GM18517 (cell line): Measurements from ENCODE around the gene HERPUD2.

Experiments
- ATAC-seq: cut with Tn5 transposase; IDR thresholded peaks from one replicate; pipeline ENCODE4 v1.9.1; 2021; ENCODE audit warnings: mild to moderate bottlenecking, moderate library complexity; ENCODE audit not compliant: unreplicated experiment

The HERPUD2 gene, protein sequence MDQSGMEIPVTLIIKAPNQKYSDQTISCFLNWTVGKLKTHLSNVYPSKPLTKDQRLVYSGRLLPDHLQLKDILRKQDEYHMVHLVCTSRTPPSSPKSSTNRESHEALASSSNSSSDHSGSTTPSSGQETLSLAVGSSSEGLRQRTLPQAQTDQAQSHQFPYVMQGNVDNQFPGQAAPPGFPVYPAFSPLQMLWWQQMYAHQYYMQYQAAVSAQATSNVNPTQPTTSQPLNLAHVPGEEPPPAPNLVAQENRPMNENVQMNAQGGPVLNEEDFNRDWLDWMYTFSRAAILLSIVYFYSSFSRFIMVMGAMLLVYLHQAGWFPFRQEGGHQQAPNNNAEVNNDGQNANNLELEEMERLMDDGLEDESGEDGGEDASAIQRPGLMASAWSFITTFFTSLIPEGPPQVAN

DNA sequence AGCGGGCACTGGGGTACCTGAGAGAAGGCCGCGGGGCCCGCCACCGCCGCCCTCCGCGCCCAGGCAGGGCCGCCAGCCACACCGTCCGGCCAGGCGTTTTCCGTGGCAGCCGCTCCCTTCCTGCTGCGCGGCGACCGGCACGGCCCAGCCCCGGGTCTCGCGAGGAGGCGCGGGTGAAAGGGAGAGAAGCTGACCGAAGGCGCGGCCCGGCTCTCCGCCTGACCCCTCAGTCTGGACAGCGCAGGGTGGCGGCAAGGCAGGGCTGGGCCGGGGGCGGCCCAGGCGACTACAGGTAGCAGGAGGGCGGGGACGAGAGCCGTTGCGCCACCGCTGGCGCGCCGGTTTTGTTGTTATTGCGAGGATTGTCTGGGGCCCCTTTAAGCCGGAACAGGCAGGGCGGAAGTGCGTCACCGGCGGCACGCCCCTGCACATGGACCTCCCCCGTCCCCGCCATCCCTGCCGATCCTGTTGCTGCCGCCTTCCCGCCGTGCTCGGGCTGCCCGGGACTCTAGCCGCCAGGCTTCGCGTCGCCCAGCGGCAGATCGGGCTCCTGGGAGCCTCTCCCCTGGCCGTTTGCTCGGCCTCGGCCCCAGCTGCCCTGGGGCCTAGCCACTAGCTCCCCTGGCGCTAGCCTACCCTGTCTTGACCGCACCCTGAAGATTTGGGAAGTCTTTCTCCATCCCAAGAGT lies at the start of gene HERPUD2:
Gene HERPUD2, minus strand, starts transcription at position 352 of the 689 bp plus-strand sequence. CDS start 805 bp downstream, outside the sequence.
- ATAC-seq, result peak; percentile 87

GRCh38 chr7:35738889-35739288 lies 44.0 kb upstream of the HERPUD2 start:
- no peak for ATAC-seq

DNA sequence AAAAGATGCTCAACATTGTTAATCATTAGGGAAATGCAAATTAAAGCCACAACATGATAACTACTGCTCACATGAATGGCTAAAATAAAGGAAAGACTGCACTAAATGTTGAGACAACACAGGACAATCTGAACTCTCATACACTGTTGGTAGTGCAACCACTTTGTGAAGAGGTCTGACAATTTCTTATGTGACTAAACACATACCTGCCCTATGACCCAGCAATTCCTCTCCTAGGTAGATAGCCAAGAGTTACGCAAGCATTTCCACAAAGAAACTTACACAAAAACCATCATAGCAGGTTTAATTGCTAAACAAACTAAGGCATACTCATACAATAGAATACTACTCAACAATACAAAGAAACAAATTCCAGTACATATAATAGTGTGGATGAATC lies 41.8 kb upstream of the HERPUD2 start:
- ATAC-seq, result no peak

DNA sequence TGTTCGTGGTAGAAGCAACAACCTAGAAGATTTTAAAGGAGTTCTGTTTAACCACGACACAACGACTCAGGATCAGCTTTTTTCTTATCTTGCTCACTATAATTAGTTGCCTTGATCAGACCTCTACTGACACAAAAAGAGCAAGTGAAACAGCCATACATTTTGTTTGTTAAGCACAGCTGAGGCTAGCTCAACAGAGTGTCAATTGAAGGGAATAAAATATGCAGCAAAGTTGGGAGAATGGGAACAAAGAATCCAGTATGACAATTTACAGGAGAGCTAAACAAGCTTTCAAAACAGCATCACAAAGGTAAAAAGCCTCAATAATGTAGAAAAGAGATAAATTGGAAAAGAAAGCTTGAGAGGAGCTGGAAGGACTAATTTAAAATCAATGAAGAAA lies 40.5 kb upstream of the HERPUD2 start:
- ATAC-seq, result no peak

DNA sequence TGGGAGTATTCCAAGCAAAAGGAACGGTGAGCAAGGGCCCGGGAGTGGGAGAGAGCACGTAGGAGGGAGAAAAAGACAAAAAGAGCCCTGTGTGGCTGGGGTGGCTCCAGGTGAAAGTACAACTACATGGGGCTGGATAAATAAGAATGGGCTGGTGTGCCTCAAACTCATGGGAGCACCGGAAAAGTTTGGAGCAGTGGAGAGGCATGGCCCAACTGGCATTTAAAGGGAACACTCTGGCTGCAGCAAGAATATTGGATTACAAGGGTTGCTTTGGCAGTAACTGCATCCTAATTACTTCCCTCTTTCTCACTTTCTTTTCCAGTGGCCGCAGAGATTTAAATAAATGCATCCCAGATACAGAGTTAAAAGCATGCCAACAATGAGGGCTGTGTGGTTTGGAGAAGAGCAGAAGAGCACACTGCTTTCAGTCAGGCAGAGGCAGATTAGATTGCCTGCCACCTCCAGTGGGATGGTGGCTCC lies 39.1 kb upstream of the HERPUD2 start:
- no peak for ATAC-seq

GRCh38 chr7:35731349-35731748 lies 36.4 kb upstream of the HERPUD2 start:
- no peak for ATAC-seq

DNA sequence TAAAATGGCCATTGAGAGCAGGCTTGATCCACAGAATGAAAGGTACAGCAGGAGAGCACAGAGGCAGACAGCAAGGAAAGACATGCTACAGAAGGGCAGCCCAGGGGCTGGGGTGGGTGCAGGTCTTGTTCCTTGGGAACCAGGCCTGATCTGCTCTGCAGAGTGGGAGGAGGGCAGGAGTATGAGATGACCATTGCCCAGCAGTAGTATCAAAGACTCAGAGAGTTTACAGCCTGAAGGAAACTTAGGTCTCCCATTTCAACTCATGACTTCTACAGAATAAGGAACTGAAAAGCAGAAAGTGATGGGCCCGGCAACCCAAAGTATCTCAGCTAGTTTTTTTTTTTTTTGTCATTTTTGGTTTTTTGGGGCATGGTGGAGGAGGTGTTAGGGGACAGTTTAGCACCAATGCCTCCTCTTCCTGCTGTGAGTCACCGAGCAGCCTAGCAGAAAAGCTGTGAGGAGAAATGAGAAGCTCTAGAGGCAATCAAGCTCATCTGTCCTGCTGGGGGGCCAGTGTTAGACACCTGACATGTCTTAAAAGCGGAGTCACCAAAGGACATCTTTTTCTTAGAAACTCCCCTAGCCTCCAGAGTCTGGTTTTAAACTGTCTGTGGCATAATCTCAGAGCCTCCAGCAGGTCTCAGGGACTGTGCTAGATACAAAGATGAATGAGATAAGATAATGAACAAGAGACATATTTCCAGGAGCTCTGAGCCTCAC lies 34.3 kb upstream of the HERPUD2 start:
- ATAC-seq, result peak; percentile 48

DNA sequence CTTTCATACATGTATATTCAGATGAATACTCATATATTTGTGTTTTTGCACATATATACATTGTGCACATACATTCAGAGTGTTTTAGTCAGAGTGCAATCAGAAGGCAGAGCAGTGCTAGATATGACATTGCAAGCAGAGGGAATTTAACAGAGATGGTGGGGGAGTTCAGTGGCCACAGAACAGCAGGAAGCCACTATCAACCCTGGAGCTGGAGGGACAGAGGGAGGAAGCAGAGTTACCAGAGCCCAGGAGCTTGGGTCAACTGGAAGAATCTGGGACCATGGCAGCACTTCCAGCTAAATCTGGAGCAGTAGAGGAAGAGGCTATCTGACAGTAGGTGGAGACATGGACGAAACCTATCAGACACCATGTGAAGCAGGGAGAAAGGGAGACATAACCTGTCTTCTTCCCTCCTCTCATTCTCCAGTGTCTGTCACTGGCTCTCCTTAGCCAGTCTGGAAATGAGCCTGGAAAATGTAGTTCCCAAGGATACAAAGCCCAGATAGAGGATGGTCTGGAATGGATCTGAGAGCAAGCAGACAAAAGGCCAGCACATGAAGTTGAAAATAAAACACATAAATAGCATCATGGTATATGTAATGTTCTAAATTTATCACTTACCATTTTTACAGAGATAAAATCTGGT lies 33.6 kb upstream of the HERPUD2 start:
- no peak for ATAC-seq

DNA sequence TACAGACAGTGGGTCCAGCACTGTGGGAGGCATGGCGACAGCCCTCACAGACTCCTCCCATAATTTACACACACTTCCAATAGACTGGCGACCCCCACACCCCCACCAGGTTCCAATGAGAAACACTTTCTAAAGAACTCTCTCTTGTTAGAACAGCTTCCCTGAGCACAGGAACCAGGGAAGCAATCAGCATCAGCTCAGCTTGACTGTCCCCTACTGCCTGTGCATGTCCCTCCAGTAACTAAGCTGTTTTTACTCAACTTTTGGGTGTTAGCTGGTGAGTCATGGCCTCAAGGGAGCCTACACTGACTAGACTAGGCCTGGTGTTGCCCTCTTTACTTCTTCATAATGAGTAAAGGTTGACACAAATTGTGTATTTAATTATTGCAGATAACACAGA lies 32.6 kb upstream of the HERPUD2 start:
- ATAC-seq, result no peak

DNA sequence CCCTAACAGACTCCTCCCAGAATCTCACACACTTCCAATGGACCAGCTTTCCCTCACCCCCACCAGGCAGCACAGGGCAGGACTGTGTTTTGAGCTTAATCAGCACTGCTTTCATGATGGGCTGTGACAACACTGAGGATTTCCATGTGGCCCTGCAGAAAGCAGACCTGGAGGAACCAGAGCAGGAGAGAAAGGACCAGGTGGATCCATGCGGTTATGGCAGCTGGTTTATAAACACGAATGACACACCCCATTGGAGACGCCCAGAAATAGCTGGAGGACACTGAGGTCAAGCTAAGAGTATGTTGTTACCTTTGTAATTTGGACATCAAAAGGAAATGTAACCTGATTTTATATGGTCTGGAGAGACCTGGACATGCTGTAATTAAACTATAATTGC lies 31.7 kb upstream of the HERPUD2 start:
- ATAC-seq, result no peak

GRCh38 chr7:35725280-35725680 lies 30.3 kb upstream of the HERPUD2 start:
- ATAC-seq, result peak; percentile 58

DNA sequence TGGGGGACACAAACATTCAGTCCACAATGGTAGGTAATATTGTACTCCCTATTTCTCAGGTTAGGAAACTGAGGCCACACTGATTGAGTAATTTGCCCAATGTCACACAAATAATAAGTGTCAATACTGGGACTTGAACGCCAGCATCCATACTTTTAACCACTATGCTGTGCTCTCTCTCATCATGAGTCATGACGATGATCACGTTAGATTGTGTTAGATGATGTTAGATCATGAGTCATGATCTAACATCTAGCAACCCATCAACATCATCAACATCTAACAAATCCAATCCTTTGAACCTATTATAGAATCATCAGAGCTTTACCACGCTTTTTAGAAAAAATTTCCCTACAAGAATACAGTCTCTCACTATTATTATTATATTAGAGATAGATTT lies 28.1 kb upstream of the HERPUD2 start:
- ATAC-seq, result no peak

DNA sequence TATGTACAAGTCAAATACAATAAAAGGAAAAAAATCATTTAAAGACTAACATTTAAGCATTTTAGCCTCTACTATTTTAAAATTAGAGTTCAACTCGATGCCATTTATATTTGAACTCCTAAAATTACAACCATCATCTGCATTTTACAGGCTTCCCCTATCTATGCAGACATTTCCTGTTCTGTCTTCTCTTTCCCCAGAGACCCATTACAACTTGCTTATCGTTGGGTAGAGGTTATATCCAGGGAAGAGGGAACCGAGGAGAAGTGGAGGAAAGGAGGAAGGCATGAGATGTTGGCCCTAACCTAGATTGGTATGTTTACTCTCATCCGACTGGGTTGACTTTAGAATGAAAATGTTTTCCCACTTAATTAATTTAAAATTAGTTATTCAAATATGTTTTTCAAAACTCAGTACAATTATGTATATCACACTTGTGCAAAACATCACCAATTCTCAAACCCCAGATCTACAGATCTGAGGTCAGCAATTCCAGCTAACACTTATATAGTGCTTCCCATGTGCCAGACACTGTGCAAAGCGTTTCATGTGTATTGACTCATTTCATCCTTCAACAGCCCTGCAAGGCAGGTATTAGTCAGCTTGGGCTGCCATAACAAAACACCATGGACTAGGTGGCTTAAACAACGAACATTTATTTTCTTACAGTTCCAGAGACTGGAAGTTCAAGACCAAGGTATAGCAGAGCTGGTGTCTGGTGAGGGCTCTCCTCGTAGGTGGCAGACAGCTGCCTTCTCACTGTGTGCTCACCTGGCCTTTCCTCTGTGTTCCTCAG lies 27.3 kb upstream of the HERPUD2 start:
- ATAC-seq, result no peak

DNA sequence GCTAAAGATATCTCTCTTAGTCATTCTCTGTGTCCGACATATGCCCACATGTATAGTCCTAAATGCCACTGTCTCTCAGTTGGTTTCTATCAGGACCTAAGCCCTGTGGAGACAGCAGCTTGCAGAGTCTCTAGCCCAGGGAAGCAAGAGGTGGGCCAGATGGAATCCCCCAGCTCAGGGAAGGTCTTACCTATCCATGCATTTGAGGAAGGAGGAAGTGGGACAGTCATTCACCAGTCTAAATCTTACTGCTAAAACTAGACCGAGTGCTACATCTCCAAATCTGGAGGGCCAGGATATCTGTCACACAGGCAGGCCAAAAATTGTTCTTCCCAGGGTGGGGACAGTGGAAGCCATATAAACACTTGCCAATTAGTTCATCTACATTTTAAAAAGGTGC lies 26.4 kb upstream of the HERPUD2 start:
- ATAC-seq, result no peak

DNA sequence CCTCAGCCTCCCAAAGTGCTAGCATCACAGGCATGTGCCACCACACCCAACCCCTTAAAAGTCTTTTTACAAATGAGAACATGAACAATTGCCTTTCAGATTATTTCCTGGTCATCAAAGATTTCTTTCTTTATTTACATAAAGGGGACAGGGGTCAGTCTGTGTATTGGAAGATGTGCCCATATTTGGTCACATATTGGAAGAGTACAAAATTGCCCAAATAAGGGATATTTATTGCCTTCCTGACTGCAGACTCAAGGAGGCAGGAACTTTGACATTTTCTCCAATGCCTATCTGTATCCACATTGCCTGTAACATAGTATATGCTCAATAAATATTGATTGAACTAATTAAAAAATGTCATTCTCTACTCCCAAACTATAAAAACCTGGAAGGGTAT lies 25.9 kb upstream of the HERPUD2 start:
- no peak for ATAC-seq

DNA sequence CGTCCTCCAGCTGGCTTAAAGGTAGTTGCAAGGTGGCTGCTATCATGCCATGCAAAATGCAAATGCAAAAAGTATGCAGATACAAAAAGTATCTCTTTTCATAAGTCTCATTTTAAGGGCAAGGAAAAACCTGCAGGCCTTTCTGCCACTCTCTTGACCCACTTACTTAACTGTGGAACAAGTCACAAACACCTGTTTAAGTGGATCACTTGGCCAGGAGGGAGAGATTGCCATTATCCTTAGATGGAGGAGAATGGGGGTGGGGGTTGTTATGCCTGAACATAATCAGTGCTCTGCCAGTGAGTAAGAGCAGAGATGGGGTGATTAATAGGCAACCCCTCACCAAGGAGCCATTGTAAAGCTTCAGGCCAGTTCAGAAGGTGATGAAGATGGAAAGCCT lies 25.1 kb upstream of the HERPUD2 start:
- ATAC-seq, result no peak

GRCh38 chr7:35718047-35718446 lies 23.1 kb upstream of the HERPUD2 start:
- no peak for ATAC-seq

- no peak for ATAC-seq
These were observed 22.6 kb upstream of the HERPUD2 start for GRCh38 chr7:35717516-35717915.

DNA sequence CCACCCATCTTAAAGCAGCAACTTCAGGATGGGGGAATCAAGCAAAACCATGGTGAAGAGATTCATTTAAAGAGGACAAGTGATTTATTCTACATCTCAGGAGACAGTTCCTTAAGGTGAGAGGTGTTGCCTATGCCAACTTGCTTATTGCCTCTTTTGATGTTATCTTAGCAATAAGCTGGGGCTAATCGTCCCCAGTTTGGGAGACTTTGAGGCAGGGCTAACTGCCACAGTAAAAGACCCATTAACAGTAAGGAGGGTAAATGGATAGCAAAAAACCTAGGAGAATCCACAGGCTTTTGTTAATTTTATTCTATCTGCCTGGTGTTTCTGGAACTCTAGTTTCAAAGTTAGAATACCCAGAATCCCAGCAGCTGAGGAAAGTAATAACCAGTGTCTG lies 22.1 kb upstream of the HERPUD2 start:
- ATAC-seq, result no peak
